Skeletal muscle satellite cell (primary cell): Measurements from ENCODE around the gene CMIP.

Experiments
- H3K27me3 ChIP-seq: 2 replicates; pipeline ENCODE4 v1.7.0; 2013; ENCODE audit warnings: low read length; ENCODE audit not compliant: control insufficient read depth, insufficient read depth
- H3K36me3 ChIP-seq: 2 replicates; pipeline ENCODE4 v1.7.0; 2013; ENCODE audit warnings: mild to moderate bottlenecking, control low read depth, low read length; ENCODE audit not compliant: insufficient read depth
- H3K4me1 ChIP-seq: 2 replicates; pipeline ENCODE4 v1.7.0; 2013; ENCODE audit warnings: low read length; ENCODE audit not compliant: control insufficient read depth, insufficient read depth
- H3K4me2 ChIP-seq: 2 replicates; pipeline ENCODE4 v1.7.0; 2013; ENCODE audit warnings: mild to moderate bottlenecking, low read length
- H3K4me3 ChIP-seq: 2 replicates; pipeline ENCODE4 v1.7.0; 2013; ENCODE audit warnings: low read length
- H3K9ac ChIP-seq: 2 replicates; pipeline ENCODE4 v1.7.0; 2013; ENCODE audit warnings: mild to moderate bottlenecking, low read depth, low read length, moderate library complexity
- H3K9me3 ChIP-seq: replicated peaks from 2 replicates; pipeline ENCODE4 v1.7.0; 2013; ENCODE audit warnings: mild to moderate bottlenecking, control low read depth, low read length

Gene CMIP

GRCh38 chr16:81713796-81714195 lies 269.2 kb downstream of the CMIP start:
- Histone ChIP-seq H3K36me3 (no peaks in the 10 kb centered on the region), H3K27me3 (peaks cover 2% of the 10 kb centered on the region), H3K9ac (no peak overlapping the region), H3K4me3 (no peak overlapping the region), H3K4me2 (no peak overlapping the region), H3K4me1 (peaks cover 15% of the 10 kb centered on the region), H3K9me3 (no peaks in the 10 kb centered on the region)

DNA sequence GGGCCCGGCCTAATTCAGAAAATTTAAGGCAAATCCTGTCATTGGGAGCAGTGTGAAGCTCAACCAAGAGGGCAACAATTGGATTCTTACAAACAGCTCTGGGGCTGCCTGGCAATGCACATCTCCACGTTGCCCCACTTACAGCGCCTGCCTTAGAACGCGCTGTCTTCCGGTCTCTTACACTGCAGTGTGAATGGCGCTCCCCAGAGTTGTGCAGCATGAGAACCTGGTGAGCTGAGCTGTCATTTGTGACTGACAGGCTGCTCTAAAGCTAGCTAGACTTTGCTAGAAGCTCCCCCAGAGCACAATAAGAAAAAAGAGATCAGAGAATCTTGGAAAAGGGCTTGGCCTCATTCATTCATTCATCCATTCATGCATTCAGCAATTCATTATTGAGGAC lies 270.0 kb downstream of the CMIP start:
- H3K4me1 ChIP-seq: peaks cover 15% of the 10 kb centered on the region
- no peak overlapping the region for H3K4me2 ChIP-seq
- H3K4me3 ChIP-seq: no peak overlapping the region
- no peaks in the 10 kb centered on the region for H3K36me3 ChIP-seq
- peaks cover 2% of the 10 kb centered on the region for H3K27me3 ChIP-seq
- no peaks in the 10 kb centered on the region for H3K9me3 ChIP-seq
- H3K9ac ChIP-seq: no peak overlapping the region

GRCh38 chr16:81715358-81716196 lies 271.0 kb downstream of the CMIP start:
- Histone ChIP-seq H3K36me3 (no peaks in the 10 kb centered on the region), H3K4me2 (no peak overlapping the region), H3K27me3 (peaks cover 2% of the 10 kb centered on the region), H3K4me3 (no peak overlapping the region), H3K9ac (no peak overlapping the region), H3K9me3 (no peaks in the 10 kb centered on the region), H3K4me1 (peaks cover 15% of the 10 kb centered on the region)

DNA sequence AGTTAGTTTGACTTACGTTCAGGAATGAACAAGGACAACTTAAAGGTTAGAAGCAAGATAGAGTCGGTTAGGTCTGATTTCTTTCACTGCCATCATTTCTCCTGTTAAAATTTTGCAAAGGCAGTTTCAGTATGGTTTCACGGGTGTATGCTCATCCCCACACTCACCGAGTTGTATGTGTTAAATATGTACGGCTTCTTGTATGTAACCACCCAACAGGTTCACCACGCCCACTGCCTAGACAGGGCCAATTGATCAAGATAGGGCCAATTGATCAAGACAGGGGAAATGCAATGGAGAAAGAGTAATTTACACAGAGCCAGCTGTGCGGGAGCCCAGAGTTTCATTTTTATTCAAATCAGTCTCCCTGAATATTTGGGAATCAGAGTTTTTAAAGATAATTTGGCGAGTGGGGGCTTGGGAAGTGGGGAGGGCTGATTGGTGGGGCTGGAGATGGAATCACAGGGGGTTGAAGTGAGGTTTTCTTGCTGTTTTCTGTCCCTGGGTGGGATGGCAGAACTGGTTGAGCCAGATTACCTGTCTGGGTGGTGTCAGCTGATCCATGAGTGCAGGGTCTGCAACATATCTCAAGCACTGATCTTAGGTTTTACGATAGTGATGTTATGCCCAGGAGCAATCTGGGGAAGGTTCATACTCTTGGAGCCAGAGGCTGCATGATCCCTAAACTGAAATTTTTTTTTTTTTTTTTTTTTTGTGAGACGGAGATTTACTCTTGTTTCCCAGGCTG lies 272.0 kb downstream of the CMIP start:
- Histone ChIP-seq H3K36me3 (no peaks in the 10 kb centered on the region), H3K4me3 (no peak overlapping the region), H3K9me3 (no peaks in the 10 kb centered on the region), H3K27me3 (peaks cover 2% of the 10 kb centered on the region), H3K4me1 (peaks cover 5% of the 10 kb centered on the region), H3K4me2 (no peak overlapping the region), H3K9ac (no peak overlapping the region)

- Histone ChIP-seq H3K4me2 (no peak overlapping the region), H3K9ac (no peak overlapping the region), H3K9me3 (no peaks in the 10 kb centered on the region), H3K4me1 (no peaks in the 10 kb centered on the region), H3K36me3 (no peaks in the 10 kb centered on the region), H3K4me3 (no peak overlapping the region), H3K27me3 (peaks cover 2% of the 10 kb centered on the region)
Measured at GRCh38 chr16:81717662-81718189, 273.1 kb downstream of the CMIP start.

GRCh38 chr16:81718637-81719036 lies 274.0 kb downstream of the CMIP start:
- Histone ChIP-seq H3K9me3 (no peaks in the 10 kb centered on the region), H3K4me1 (no peaks in the 10 kb centered on the region), H3K4me3 (no peak overlapping the region), H3K27me3 (peaks cover 2% of the 10 kb centered on the region), H3K36me3 (no peaks in the 10 kb centered on the region), H3K9ac (no peak overlapping the region), H3K4me2 (no peak overlapping the region)

DNA sequence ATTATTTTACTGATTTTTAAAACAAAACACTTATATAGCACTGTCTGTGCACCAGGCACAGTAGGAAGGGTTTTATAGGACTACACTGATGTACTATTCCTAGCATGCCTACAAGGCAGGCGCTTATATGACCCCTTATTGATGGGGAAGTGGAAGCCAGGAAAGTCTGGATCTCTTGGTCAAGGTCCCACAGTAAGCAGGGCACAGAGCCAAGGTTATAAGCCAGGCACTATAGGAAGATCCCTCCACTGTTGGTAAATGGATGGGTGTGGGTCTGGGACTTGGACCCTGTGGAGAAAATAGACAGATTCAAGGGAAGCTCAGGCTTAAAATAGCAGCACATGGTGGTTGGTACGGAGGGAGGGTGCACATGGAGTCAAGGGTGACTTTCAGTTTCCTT lies 275.4 kb downstream of the CMIP start:
- H3K4me1 ChIP-seq: no peaks in the 10 kb centered on the region
- H3K9ac ChIP-seq: no peak overlapping the region
- no peak overlapping the region for H3K4me3 ChIP-seq
- no peaks in the 10 kb centered on the region for H3K9me3 ChIP-seq
- no peaks in the 10 kb centered on the region for H3K36me3 ChIP-seq
- H3K27me3 ChIP-seq: peaks cover 10% of the 10 kb centered on the region
- no peak overlapping the region for H3K4me2 ChIP-seq

DNA sequence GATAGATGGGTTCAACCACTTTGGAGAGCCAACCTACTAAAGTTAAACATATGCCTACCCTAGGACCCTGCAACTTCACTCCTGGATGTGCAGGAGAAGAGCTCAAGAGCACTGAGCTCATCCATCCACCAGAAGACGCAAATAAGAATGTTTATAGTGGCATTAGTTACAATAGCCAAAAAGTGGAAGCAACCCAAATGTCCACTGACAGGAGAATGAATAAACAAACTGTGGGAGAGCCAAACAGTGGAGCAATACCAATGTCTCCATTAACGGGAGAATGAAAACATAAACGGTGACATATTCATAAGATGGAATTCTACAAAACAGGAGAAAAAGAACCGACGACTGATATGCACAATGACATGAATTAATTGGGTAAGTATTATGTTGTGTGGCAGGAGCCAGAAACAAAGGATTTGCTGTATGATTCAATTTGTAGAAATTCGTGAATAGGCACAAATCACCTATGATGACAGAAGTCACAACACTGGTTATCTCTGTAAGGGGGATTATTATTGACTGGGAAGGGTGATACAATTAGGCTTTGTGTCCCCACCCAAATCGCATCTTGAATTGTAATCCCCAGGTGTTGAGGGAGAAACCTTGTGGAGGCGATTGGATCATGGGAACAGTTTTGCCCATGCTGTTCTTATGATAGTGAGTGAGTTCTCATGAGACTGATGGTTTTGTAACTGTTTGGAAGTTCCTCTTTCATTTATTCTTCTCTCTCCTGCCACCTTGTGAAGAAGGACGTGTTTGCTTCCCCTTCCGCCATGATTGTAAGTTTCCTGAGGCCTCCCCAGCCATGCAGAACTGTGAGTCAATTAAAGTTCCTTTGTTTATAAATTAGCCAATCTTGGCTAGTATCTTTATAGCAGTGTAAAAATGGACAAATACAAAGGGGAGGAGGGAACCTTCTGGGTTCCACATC lies 276.6 kb downstream of the CMIP start:
- no peak overlapping the region for H3K4me2 ChIP-seq
- no peak overlapping the region for H3K9ac ChIP-seq
- no peak overlapping the region for H3K4me3 ChIP-seq
- no peaks in the 10 kb centered on the region for H3K4me1 ChIP-seq
- H3K9me3 ChIP-seq: no peaks in the 10 kb centered on the region
- no peaks in the 10 kb centered on the region for H3K36me3 ChIP-seq
- H3K27me3 ChIP-seq: peaks cover 13% of the 10 kb centered on the region

DNA sequence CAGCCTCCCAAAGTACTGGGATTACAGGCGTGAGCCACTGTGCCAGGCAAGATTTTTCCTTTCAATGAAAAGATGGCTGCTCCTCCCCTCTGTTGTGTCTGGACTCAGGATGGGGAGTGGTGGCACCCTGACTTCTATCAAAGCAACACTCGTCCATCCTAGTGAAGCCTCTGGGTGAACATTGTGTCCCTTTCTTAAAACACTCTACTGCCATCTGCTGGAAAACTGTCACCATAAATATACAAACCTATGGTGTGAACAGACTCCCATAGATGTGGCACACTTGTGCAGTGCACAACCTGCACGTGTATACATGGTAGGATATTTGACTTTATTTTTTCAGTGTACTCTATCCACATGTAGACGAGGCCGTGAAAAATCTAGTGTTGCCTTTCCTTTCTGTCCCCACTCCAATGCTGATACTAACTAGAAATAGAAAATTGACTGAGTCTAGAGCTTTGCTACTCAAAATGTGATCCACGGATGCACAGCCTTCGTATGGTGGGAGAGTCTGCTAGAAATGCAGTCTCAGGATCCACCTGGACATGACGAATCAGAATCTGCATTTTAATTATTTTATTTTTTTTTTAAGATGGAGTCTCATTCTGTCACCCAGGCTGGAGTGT lies 278.6 kb downstream of the CMIP start:
- H3K9me3 ChIP-seq: no peaks in the 10 kb centered on the region
- no peak overlapping the region for H3K4me2 ChIP-seq
- no peaks in the 10 kb centered on the region for H3K4me1 ChIP-seq
- H3K4me3 ChIP-seq: no peak overlapping the region
- H3K27me3 ChIP-seq: peaks cover 25% of the 10 kb centered on the region
- H3K36me3 ChIP-seq: no peaks in the 10 kb centered on the region
- H3K9ac ChIP-seq: no peak overlapping the region

GRCh38 chr16:81728435-81728834 lies 283.8 kb downstream of the CMIP start:
- Histone ChIP-seq H3K9me3 (no peaks in the 10 kb centered on the region), H3K4me3 (no peak overlapping the region), H3K27me3 (peaks cover 28% of the 10 kb centered on the region), H3K9ac (no peak overlapping the region), H3K36me3 (no peaks in the 10 kb centered on the region), H3K4me1 (peaks cover 10% of the 10 kb centered on the region), H3K4me2 (no peak overlapping the region)
